Hepatocyte (in vitro differentiated cells): ENCODE results near the gene GUCY2C. TPM values are rescaled to one million over a fixed set of nuclear protein-coding genes. Genes with fewer than 3 reads are reported as not detected.

Source experiments
- DNase-seq: peaks from one replicate; pipeline ENCODE4 v3.0.0-alpha.2; 2016; ENCODE audit warnings: low spot score
- H2AFZ ChIP-seq: fragments of 200-600 bp; sonication (generic); 2 replicates; pipeline ENCODE4 v1.6.0; 2016; ENCODE audit warnings: antibody characterized with exemption, mild to moderate bottlenecking
- H3K27ac ChIP-seq: fragments of 200-600 bp; sonication (generic); 2 replicates; pipeline ENCODE4 v1.5.1; 2016; ENCODE audit warnings: mild to moderate bottlenecking
- H3K27me3 ChIP-seq: fragments of 200-600 bp; sonication (generic); 2 replicates; pipeline ENCODE4 v1.6.1; 2016
- H3K36me3 ChIP-seq: fragments of 200-600 bp; sonication (generic); replicated peaks from 2 replicates; pipeline ENCODE4 v1.5.1; 2016; ENCODE audit warnings: low read depth; ENCODE audit not compliant: insufficient read depth
- H3K4me1 ChIP-seq: fragments of 200-600 bp; sonication (generic); 2 replicates; pipeline ENCODE4 v1.5.1; 2016; ENCODE audit warnings: mild to moderate bottlenecking, moderate library complexity; ENCODE audit not compliant: insufficient read depth
- H3K4me2 ChIP-seq: fragments of 200-600 bp; sonication (generic); 2 replicates; pipeline ENCODE4 v1.6.0; 2016
- H3K4me3 ChIP-seq: fragments of 200-600 bp; sonication (generic); 2 replicates; pipeline ENCODE4 v1.5.1; 2016; ENCODE audit warnings: mild to moderate bottlenecking
- H3K79me2 ChIP-seq: fragments of 200-600 bp; sonication (generic); 2 replicates; pipeline ENCODE4 v1.6.0; 2017; ENCODE audit warnings: mild to moderate bottlenecking
- H3K9me2 ChIP-seq: fragments of 200-600 bp; sonication (generic); replicated peaks from 2 replicates; pipeline ENCODE4 v1.6.0; 2017; ENCODE audit warnings: mild to moderate bottlenecking; ENCODE audit not compliant: insufficient read depth
- H3K9me3 ChIP-seq: fragments of 200-600 bp; sonication (generic); 2 replicates; pipeline ENCODE4 v1.5.1; 2016; ENCODE audit warnings: low read depth, mild to moderate bottlenecking
- H4K20me1 ChIP-seq: fragments of 200-600 bp; sonication (generic); 2 replicates; pipeline ENCODE4 v1.6.0; 2016; ENCODE audit warnings: mild to moderate bottlenecking; ENCODE audit not compliant: insufficient read depth, poor library complexity, severe bottlenecking
- EZH2 ChIP-seq: fragments of 200-600 bp; sonication (generic); IDR thresholded peaks from 2 replicates; pipeline ENCODE4 v1.6.1; 2016; ENCODE audit warnings: antibody characterized with exemption, mild to moderate bottlenecking, borderline replicate concordance
- EZH2phosphoT487 ChIP-seq: fragments of 200-600 bp; sonication (generic); IDR thresholded peaks from one replicate; pipeline ENCODE4 v1.6.1; 2018; ENCODE audit warnings: antibody characterized with exemption, mild to moderate bottlenecking, low read depth, moderate library complexity; ENCODE audit not compliant: unreplicated experiment, severe bottlenecking
- WGBS: methylation state at CpG from one replicate; pipeline ENCODE4 v1.1.6; 2016; ENCODE audit warnings: low lambda C conversion rate; ENCODE audit errors: missing lambda C conversion rate; 5-methylcytosine and 5-hydroxymethylcytosine counted together
- polyA plus RNA-seq: library from polyadenylated mRNA; unstranded; fragments of >200 nt; fragmentation: Nextera tagmentation; extraction: Ambion mirVana; gene quantifications from 2 replicates; pipeline ENCODE4 v1.2.1, GENCODE V29; 2016
- total RNA-seq: library from RNA; depleted of rRNA; stranded (reverse); fragments of >200 nt; gene quantifications from 2 replicates; pipeline ENCODE4 v1.2.3, GENCODE V29; 2014
- TF ChIP-seq, protein P1 (sequence below): fragments of 200-600 bp; sonication (generic); IDR thresholded peaks from 2 replicates; pipeline ENCODE4 v1.5.1; 2016; ENCODE audit warnings: antibody characterized with exemption, mild to moderate bottlenecking; ENCODE audit not compliant: poor library complexity

Gene GUCY2C
- total and polyA plus RNA-seq, 2 experiments from 2014 or later: 26.5 to 47.6 TPM

DNA sequence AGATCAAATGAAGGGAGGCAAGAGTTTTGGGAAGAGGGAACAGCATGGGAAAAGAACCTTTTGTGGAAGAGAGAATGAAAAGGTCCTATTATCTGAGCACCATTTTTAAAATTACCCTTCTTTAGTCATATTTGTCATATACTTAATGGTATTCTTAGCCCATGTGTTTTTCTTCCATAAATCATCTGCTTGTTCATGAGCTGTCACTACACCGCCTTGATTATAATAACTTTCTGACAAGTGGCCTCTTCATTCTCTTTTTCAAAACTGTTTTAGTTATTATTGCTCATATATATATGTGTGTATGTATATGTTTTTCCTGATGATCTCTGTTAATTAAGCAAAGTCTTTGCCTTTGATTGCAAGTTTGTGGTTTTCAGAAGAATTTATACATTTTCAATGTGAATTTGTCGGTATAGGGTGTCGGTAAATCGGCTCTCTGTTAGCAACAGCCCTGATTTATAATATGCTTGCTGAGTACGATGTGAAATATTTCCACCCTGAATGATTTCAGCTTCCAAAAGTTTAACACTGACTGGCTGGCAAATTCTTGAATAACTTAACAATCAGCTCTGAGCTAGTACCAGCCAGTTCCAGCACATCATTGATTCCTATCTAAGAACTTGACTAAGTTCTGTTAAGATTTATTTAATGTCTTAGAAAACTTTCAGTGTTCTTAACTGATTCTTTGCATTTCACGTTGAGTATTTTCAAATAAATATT, 49.2 kb downstream of the GUCY2C start:
- WGBS: 93% methylated on average over 6 of the region's 6 CpGs
- no peaks in the 10 kb centered on the region for H3K4me1 ChIP-seq
- TF ChIP-seq, protein P1, sequence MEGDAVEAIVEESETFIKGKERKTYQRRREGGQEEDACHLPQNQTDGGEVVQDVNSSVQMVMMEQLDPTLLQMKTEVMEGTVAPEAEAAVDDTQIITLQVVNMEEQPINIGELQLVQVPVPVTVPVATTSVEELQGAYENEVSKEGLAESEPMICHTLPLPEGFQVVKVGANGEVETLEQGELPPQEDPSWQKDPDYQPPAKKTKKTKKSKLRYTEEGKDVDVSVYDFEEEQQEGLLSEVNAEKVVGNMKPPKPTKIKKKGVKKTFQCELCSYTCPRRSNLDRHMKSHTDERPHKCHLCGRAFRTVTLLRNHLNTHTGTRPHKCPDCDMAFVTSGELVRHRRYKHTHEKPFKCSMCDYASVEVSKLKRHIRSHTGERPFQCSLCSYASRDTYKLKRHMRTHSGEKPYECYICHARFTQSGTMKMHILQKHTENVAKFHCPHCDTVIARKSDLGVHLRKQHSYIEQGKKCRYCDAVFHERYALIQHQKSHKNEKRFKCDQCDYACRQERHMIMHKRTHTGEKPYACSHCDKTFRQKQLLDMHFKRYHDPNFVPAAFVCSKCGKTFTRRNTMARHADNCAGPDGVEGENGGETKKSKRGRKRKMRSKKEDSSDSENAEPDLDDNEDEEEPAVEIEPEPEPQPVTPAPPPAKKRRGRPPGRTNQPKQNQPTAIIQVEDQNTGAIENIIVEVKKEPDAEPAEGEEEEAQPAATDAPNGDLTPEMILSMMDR: no peak

DNA sequence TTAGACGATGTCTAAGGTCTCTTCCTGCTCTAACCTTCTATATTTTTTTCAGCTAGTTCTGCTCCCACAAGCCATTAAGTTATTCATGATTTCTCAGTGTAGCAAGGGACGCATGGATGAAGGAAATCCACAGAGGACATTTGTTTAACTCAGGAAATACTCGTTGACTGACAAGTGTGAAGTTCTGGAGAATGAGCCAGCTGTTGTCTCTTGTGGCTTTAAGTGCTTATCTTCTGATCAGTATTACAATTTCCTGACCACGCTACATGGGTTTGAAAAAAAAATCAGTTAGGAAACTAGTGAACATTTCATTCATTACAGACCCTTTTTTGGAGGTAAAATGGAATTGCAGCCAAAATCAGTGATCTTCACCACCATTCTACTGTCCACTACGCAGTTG, 53.1 kb downstream of the GUCY2C start:
- Histone ChIP-seq H3K36me3 (no peaks in the 10 kb centered on the region), H3K4me1 (no peaks in the 10 kb centered on the region), H3K9me3 (no peaks in the 10 kb centered on the region), H3K27me3 (no peaks in the 10 kb centered on the region), H3K27ac (no peak overlapping the region), H3K9me2 (no peaks in the 10 kb centered on the region), H2AFZ (no peak overlapping the region), H3K4me2 (no peak overlapping the region), H3K4me3 (no peak overlapping the region), H3K79me2 (no peaks in the 10 kb centered on the region), H4K20me1 (no peaks in the 10 kb centered on the region)
- no peak for TF ChIP-seq EZH2
- TF ChIP-seq EZH2phosphoT487: no peak
- TF ChIP-seq, protein P1: no peak
- WGBS: 65% methylated on average over 5 of the region's 5 CpGs
- DNase-seq: no peak

More for the DNA sequence above, 49.2 kb downstream of the GUCY2C start:
- H3K9me2 ChIP-seq: no peaks in the 10 kb centered on the region
- H3K27me3 ChIP-seq: no peaks in the 10 kb centered on the region
- H3K79me2 ChIP-seq: no peaks in the 10 kb centered on the region
- H3K4me3 ChIP-seq: no peak overlapping the region
- no peak overlapping the region for H3K4me2 ChIP-seq
- no peaks in the 10 kb centered on the region for H3K9me3 ChIP-seq
- H3K27ac ChIP-seq: no peak overlapping the region
- no peak for DNase-seq
- H4K20me1 ChIP-seq: no peaks in the 10 kb centered on the region
- no peaks in the 10 kb centered on the region for H3K36me3 ChIP-seq
- no peak overlapping the region for H2AFZ ChIP-seq

DNA sequence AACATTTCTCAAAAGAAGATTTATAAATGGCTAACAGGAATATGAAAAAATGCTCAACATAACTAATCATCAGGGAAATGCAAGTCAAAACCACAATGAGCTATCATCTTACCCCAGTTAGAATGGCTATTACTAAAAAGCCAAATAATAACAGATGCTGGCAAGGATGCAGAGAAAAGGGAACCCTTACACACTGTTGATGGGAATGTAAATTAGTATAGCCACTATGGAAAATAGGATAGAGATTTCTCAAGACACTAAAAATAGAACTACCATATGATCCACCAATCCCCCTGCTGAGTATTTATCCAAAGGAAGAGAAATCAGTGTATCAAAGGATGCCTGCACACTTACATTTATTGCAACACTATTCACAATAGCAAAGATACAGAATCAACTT, 58.3 kb downstream of the GUCY2C start:
- Histone ChIP-seq H3K4me3 (no peak overlapping the region), H3K4me2 (no peak overlapping the region), H3K9me3 (peaks cover 6% of the 10 kb centered on the region), H3K27ac (no peak overlapping the region), H3K27me3 (no peaks in the 10 kb centered on the region), H3K9me2 (no peaks in the 10 kb centered on the region), H3K79me2 (no peaks in the 10 kb centered on the region), H2AFZ (no peak overlapping the region), H3K4me1 (no peaks in the 10 kb centered on the region), H3K36me3 (no peaks in the 10 kb centered on the region), H4K20me1 (no peaks in the 10 kb centered on the region)
- TF ChIP-seq, protein P1: no peak
- TF ChIP-seq EZH2phosphoT487: no peak
- TF ChIP-seq EZH2: no peak
- no peak for DNase-seq

DNA sequence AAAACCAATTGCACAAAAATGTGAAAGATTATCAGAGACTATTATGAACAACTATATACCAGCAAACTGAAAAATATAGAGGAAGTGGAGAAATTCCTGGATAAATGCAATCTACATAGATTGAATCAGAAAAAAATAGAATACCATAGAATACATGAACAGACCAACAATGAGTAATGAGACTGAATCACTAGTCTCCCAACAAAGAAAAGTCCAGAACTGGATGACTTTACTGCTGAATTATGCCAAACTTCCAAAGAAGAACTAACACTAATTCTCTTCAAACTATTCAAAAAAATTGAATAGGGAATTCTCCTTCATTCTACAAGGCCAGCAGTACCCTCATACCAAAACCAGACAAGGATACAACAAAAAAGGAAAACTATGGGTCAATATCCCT, 60.6 kb downstream of the GUCY2C start:
- H3K9me2 ChIP-seq: no peaks in the 10 kb centered on the region
- no peaks in the 10 kb centered on the region for H3K36me3 ChIP-seq
- H4K20me1 ChIP-seq: no peaks in the 10 kb centered on the region
- H2AFZ ChIP-seq: no peak overlapping the region
- no peaks in the 10 kb centered on the region for H3K27me3 ChIP-seq
- TF ChIP-seq, protein P1: no peak
- TF ChIP-seq EZH2: no peak
- no peak for TF ChIP-seq EZH2phosphoT487
- H3K27ac ChIP-seq: no peak overlapping the region
- no peak overlapping the region for H3K4me2 ChIP-seq
- no peak overlapping the region for H3K4me3 ChIP-seq
- no peak for DNase-seq
- no peaks in the 10 kb centered on the region for H3K79me2 ChIP-seq
- peaks cover 6% of the 10 kb centered on the region for H3K9me3 ChIP-seq
- H3K4me1 ChIP-seq: no peaks in the 10 kb centered on the region
